Heart right ventricle (tissue), 16 donors: ENCODE results near the gene HYOU1. TPM values are rescaled to one million over a fixed set of nuclear protein-coding genes. Genes with fewer than 3 reads are reported as not detected.
"Not testable (repeated sequence)": the region's sequence is repeated elsewhere in the genome, so short reads cannot be mapped to it uniquely, and the experiment has no call there.

Source experiments
- ATAC-seq, 8 donors: fragments of 200-7000 bp; cut with Tn5 transposase; one replicate each; pipeline ENCODE4 v1.9.1; 2020; ENCODE audit warnings: mild to moderate bottlenecking in 8 of 8, moderate library complexity in 8 of 8, moderate number of reproducible peaks in 1 of 8
- DNase-seq, 2 donors: peaks; one replicate each; pipeline ENCODE4 v3.0.0-alpha.2; 2020
- H3K27ac ChIP-seq, 10 donors: fragments of 200-600 bp; sonication (generic) in 2 of 10; one replicate each; pipeline versions ENCODE4 v1.5.0 to v1.8.0; 2020 to 2022; ENCODE audit warnings: mild to moderate bottlenecking in 3 of 10
- H3K27me3 ChIP-seq, 7 donors: fragments of 200-600 bp; one replicate each; pipeline ENCODE4 v1.8.0; 2021 to 2022; ENCODE audit warnings: mild to moderate bottlenecking in 2 of 7
- H3K36me3 ChIP-seq, 9 donors: fragments of 200-600 bp; sonication (generic) in 1 of 9; one replicate each; pipeline versions ENCODE4 v1.5.0 to v1.8.0; 2020 to 2022; ENCODE audit warnings: mild to moderate bottlenecking in 2 of 9
- H3K4me1 ChIP-seq, 9 donors: fragments of 200-600 bp; sonication (generic) in 1 of 9; one replicate each; pipeline versions ENCODE4 v1.5.0 to v1.8.0; 2020 to 2022; ENCODE audit warnings: mild to moderate bottlenecking in 4 of 9
- H3K4me3 ChIP-seq, 10 donors: fragments of 200-600 bp; sonication (generic) in 2 of 10; one replicate each; pipeline versions ENCODE4 v1.5.0 to v1.8.0; 2020 to 2022; ENCODE audit warnings: mild to moderate bottlenecking in 7 of 10, moderate library complexity in 2 of 10
- H3K9me3 ChIP-seq, 11 donors: fragments of 200-600 bp in 10 of 11; sonication (generic) in 2 of 11; one replicate each; pipeline versions ENCODE4 v1.5.0 to v1.8.0; 2013 to 2022; ENCODE audit warnings: mild to moderate bottlenecking in 2 of 11, control low read depth in 1 of 11, moderate library complexity in 1 of 11
- WGBS, 2 donors: extraction: QIAGEN DNeasy Blood & Tissue Kit; methylation state at CpG; one replicate each; pipeline ENCODE4 v1.1.7; 2013; ENCODE audit warnings: inconsistent platforms in 1 of 2; 5-methylcytosine and 5-hydroxymethylcytosine counted together
- intact Hi-C, 10 donors: fragments of 100-400 bp; cut with DNase I; formaldehyde crosslinking; loops; one replicate each; pipeline versions ENCODE4 v1.11.1 to v1.14.2; 2022
- polyA plus RNA-seq, 2 donors: library from polyadenylated mRNA; stranded (reverse); fragments of 200-250 nt; gene quantifications; one replicate each; pipeline ENCODE4 v1.2.3, GENCODE V29; 2013
- total RNA-seq, 10 donors: library from RNA; stranded (reverse); fragmentation: NEBNext Ultra II Directional in 3 of 10; extraction: Animal tissue kit (Norgen Biotek cat#: 25700) in 3 of 10; gene quantifications; one replicate each; pipeline versions ENCODE4 v1.2.1 to v1.2.4, GENCODE V29; 2021 to 2023
- TF ChIP-seq, protein P1 (sequence below), 9 donors: fragments of 200-600 bp; sonication (generic) in 2 of 9; IDR thresholded peaks; one replicate each; pipeline versions ENCODE4 v1.5.0 to v1.8.0; 2021 to 2022; ENCODE audit warnings: antibody characterized with exemption in 9 of 9, mild to moderate bottlenecking in 5 of 9, moderate library complexity in 1 of 9
- donor health status: Arrhythmogenic right ventricular cardiomyopathy.
- donor health status: ischemic (EF 13 %, LVEDD 7.1; RV severe dilation, severe dysfunction).
- donor health status: healthy with polysubstance abuse.
- donor health status: DM: no; HTN: yes; CAD: no.
- donor health status: DM: no; HTN: no; CAD: no.
- donor health status: ischemic (EF 25% LVEDD 6.9; RV normal size, moderate dysfunction).
- donor health status: ischemic (EF 25% LVEDD 5.7; RV mildly dilated, moderate dysfunction).
- donor health status: healthy.
- donor health status: DM: yes; HTN: yes; CAD: no.
- donor health status: Ischemic cardiomyopathy.
- donor health status: ischemic (EF 35%, LVEDD 5.7; RV mildly dilated, moderate dysfunction).
- donor health status: nonischemic (EF 11% LVEDD 7.7; RV severe dilation, severe dysfunction).
- donor health status: DM: yes; HTN: yes; CAD: no.
- donor health status: PGD.
- donor health status: ischemic (EF 29% LVEDD 5.4; RV normal size, mild dysfunction).
- donor health status: nonischemic (EF 23%, LVEDD 6.1; RV moderate dilation, normal function).

HYOU1 gene
- total and polyA plus RNA-seq, 12 donors: 33.0 to 179 (median 64.4) TPM

- Histone ChIP-seq H3K27me3 (no peaks in the 10 kb centered on the region), H3K36me3 (peaks cover 7 to 74% (median 65%) of the 10 kb centered on the region in 9 donors), H3K4me1 (no peaks in the 10 kb centered on the region), H3K4me3 (no peak overlapping the region), H3K9me3 (no peaks in the 10 kb centered on the region), H3K27ac (no peak overlapping the region)
- 97% methylated on average over 6 of the region's 6 CpGs for WGBS, 2 donors
- DNase-seq (no peak), ATAC-seq (no peak)
- TF ChIP-seq, protein P1, sequence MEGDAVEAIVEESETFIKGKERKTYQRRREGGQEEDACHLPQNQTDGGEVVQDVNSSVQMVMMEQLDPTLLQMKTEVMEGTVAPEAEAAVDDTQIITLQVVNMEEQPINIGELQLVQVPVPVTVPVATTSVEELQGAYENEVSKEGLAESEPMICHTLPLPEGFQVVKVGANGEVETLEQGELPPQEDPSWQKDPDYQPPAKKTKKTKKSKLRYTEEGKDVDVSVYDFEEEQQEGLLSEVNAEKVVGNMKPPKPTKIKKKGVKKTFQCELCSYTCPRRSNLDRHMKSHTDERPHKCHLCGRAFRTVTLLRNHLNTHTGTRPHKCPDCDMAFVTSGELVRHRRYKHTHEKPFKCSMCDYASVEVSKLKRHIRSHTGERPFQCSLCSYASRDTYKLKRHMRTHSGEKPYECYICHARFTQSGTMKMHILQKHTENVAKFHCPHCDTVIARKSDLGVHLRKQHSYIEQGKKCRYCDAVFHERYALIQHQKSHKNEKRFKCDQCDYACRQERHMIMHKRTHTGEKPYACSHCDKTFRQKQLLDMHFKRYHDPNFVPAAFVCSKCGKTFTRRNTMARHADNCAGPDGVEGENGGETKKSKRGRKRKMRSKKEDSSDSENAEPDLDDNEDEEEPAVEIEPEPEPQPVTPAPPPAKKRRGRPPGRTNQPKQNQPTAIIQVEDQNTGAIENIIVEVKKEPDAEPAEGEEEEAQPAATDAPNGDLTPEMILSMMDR (IDR thresholded peaks at IDR 0.05): no peak
- intact Hi-C loops: no loop called here
Measured at GRCh38 chr11:119046489-119046888, 10.5 kb downstream of the HYOU1 start.

- ATAC-seq (peak in 2 of 8 donors; percentile 8 to 23), DNase-seq (no peak)
- TF ChIP-seq, protein P1 (IDR thresholded peaks at IDR 0.05): peak in 1 of 9 donors; percentile 9
- Histone ChIP-seq H3K4me3 (no peak overlapping the region), H3K36me3 (peaks cover 3 to 56% (median 50%) of the 10 kb centered on the region in 9 donors), H3K27ac (no peak overlapping the region), H3K27me3 (no peaks in the 10 kb centered on the region), H3K9me3 (no peaks in the 10 kb centered on the region), H3K4me1 (no peaks in the 10 kb centered on the region)
- intact Hi-C loops: no loop called here
- 75 to 79% methylated on average over 6 of the region's 6 CpGs for WGBS, 2 donors
Measured at GRCh38 chr11:119044708-119045107, 12.3 kb downstream of the HYOU1 start.

DNA sequence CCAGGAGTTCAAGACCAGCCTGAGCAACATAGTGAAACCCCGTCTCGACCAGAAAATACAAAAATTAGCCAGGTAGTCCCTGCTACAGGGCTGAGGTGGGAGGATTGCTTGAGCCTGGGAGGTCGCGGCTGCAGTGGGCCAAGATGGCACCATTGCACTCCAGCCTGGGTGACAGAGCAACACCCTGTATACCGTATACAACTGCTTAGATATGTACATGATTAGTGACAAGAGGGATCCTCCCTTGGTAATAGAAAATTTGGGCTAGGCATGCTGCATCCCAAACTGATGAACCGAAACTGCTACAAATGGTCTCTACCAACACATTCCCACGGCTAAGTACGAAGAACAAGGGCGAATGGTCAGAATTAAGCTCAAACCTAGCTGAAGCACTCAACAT is 14.1 kb downstream of the HYOU1 start:
- TF ChIP-seq, protein P1 (IDR thresholded peaks at IDR 0.05): no peak
- intact Hi-C loops: no loop called here
- WGBS, 2 donors: 88 to 95% methylated on average over 9 of the region's 9 CpGs
- no peak for ATAC-seq
- no peaks in the 10 kb centered on the region for H3K27me3 ChIP-seq
- H3K4me3 ChIP-seq: no peak overlapping the region
- peaks cover 0 to 38% (median 32%) of the 10 kb centered on the region in 9 donors for H3K36me3 ChIP-seq
- no peaks in the 10 kb centered on the region for H3K9me3 ChIP-seq
- DNase-seq: no peak
- no peaks in the 10 kb centered on the region for H3K4me1 ChIP-seq
- H3K27ac ChIP-seq: no peak overlapping the region

DNA sequence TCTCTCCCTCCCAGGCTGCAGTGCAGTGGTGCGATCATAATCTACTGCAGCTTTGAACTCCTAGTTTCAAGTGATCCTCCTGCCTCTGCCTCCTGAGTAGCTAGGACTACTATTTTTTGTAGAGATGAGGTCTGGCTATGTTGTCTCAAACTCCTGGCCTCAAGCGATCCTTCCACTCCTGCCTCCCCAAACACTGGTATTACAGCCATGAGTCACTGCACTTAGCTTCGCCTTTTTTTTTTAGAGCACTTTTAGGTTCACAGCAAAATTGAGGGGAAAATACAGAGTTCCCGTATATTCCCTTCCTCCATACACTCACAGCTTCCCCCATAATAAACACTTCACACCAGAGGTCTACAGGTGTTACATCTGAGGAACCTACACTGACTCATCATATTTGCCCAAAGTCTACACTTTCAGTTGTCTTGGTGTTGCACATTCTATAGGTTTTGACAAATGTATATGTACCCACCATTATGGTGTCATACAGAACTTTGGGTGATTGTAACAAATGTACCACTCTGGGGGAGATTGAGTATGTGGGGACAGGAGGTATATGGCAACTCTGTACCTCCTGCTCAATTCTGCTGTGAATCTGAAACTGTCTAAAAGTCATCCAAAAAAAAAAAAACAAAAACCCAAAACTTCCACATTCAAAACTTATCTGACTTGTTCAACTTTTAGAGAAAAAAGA is 15.0 kb downstream of the HYOU1 start:
- Histone ChIP-seq H3K9me3 (no peaks in the 10 kb centered on the region), H3K36me3 (peaks cover 0 to 29% (median 22%) of the 10 kb centered on the region in 9 donors), H3K27ac (no peak overlapping the region), H3K27me3 (no peaks in the 10 kb centered on the region), H3K4me1 (no peaks in the 10 kb centered on the region), H3K4me3 (no peak overlapping the region)
- WGBS, 2 donors: 92 to 95% methylated on average over 4 of the region's 4 CpGs
- TF ChIP-seq, protein P1 (IDR thresholded peaks at IDR 0.05): no peak
- DNase-seq (no peak), ATAC-seq (no peak)
- intact Hi-C loops: no loop called here

- H3K36me3 ChIP-seq, intact Hi-C loops, ATAC-seq, H3K27ac ChIP-seq, H3K4me1 ChIP-seq, H3K4me3 ChIP-seq, DNase-seq, H3K27me3 ChIP-seq, H3K9me3 ChIP-seq: not testable (repeated sequence)
- WGBS, 2 donors: 30 to 31% methylated on average over 9 to 11 of the region's 11 CpGs
Measured at GRCh38 chr11:119039471-119039870, 17.5 kb downstream of the HYOU1 start.
